IPS DF 4.7 (cell line): ENCODE results near the gene TTC33.
A peak's percentile ranks its signal among the peaks of the same experiment; 100 is the strongest.
"Not testable (repeated sequence)": the region's sequence is repeated elsewhere in the genome, so short reads cannot be mapped to it uniquely, and the experiment has no call there.

Experiments used
- DNase-seq: peaks from one replicate; pipeline ENCODE4 v3.0.0-alpha.2; 2013; ENCODE audit warnings: low spot score; ENCODE audit errors: extremely low read depth

Gene TTC33

GRCh38 chr5:40780199-40780598 is 24.4 kb upstream of the TTC33 start:
- DNase-seq, result no peak

DNA sequence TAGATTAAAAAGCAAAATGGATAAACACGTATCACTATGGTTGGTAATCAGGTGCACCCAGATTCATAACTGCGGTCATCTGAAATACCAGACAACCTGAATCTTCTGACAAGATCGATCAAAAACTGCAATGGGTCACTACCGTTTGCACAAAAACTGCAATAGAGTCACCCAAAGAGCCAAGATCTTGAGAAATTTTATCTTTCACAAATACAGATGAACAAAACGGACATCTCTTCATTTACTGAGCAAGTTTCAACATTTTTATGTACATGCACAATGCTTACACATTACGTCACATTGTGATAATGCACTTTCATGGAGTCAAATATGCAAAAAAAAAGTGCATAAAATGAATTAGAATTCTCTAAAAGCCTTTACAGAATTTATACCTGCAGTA is 23.8 kb upstream of the TTC33 start:
- no peak for DNase-seq

GRCh38 chr5:40778133-40778532 is 22.4 kb upstream of the TTC33 start:
- DNase-seq, result no peak

DNA sequence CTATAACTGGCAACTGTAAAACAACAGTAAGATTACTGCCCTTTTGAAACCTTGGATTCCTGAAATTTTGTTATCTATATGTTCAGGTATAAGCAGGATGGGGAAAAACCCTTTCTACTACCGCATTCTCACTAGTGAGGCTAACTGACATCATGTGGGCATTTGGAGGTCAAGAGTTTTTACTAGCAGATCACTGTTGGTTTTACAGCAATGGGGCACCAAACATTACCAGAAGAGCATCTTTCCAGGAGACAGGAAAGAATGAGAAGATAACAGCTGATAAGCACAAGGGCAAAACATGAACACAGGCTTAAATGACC is 20.9 kb upstream of the TTC33 start:
- DNase-seq, result no peak

DNA sequence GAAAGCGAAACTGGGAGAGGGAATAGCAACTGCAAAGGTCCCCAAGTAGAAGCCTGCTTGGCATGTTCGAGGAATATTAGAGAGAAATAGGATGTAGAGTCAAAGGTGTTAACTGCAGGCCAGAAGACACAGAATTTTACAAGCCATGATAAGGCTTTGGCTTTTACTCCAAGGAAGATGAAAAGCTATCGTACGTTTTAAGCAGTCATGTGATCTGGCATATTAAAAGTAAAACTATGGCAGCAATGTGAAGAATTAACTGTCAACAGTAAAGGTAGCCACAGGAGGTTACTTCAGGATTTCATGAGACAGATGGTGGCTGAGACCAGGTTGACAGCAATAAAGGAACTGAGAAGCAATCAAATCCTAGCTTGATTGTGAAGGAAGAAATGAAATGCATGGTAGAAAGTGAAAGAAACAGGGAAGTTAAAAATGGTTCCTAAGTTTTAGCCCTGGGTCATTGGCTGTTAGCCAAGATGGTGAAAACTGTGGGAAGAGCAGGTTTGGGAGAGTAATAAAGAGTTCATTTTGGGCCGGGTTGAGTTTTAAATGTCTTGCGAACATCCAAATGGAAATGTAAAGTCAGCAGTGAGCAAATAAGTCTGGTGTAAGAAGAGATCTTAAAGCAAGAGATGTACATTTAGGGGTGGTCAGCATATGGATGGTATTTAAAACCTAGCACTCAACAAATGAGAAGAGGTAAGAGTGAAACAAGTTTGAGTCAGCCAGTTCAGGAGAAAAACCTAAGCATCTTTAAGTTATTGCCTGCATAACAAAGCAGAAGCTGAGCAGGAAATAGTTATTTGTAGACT is 20.3 kb upstream of the TTC33 start:
- DNase-seq, result no peak

DNA sequence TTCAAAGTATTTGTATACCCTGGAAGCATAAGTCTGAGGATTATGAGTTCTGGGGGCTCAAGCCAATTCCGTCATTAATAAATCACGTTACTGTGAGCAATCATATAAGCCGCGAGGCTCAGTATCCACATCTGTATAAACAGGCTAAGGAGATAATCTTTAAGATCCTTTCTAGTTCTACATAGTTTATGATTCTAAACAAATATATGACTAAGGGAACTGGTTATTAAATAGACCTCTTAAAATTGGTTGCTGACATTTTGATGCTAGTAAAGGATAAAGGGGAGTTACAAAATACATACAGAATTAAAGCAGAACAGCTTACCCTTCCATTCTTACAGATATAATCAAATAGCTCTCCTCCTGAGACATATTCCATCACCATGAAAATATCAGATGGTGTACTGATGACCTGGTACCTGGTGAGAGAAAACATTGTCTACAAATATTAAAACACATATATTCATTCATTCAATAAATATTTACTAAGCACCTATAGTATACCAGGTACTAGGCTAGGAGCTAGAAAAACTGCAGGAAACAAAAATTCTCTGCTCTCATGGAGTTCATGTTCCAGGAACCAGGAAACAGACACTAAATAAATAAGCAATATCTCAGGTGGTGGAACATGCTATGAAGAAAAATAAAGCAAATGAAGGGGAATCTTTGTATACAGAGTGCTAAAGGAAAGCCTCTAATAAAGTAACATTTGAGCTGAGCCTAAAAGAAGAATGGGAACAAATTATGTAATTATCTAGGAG is 19.5 kb upstream of the TTC33 start:
- DNase-seq, result no peak

GRCh38 chr5:40774623-40775022 is 18.9 kb upstream of the TTC33 start:
- no peak for DNase-seq

DNA sequence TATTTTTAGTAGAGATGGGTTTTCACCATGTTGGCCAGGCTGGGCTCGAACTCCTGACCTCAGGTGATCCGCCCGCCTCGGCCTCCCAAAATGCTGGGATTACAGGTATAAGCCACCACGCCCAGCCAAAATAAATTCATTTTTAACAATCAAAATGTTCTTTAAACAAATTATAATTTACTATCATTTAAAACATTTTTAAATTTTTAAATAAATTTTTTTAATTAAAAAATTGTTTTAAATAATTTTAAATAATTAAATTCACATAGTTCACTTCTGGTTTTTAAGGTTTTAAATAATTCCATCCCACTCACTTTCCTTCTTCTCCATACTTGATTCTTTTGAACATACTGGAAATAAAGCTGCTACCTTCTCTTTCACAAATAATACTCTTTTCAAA is 15.0 kb upstream of the TTC33 start:
- no peak for DNase-seq

DNA sequence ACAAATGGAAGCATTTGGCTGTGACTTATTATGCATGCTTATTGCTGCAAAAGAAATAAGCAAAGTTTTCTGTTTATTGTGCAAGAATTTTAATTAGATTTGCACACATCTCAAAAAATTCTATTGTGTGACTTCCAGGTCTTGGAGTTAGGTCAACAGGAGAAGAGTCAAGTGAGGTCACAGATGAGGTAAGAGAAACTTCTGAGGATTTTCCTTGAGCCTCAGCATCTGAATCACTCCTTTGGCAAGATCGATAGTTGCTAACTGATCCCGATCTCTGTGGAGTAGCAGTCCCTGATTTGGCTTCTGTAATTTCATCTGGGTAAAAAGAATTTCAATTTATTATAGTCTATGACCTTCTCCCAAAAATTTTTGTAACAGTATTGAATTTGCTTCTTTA is 6.9 kb upstream of the TTC33 start:
- no peak for DNase-seq

DNA sequence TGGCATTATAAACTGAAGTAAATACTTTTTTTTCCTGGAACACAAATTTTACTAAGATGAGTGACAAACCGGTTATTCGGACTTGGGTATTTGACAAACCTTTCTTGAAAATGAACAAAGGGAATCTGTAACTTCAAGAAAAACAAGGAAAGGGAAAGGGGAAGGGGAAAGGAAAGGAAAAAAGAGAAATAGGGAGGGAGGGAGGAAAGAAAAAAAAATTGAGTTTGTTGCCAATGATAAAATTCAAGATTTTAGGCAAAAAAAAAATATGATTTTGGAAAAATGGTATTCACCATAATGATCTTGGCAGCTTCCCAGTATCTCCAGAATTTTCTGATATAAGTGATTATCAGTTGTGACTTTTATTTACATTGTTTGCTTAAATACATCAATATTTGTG is 1.6 kb upstream of the TTC33 start:
- no peak for DNase-seq

- peak; percentile 41 for DNase-seq
Measured at GRCh38 chr5:40755093-40755406, 711 bp downstream of the TTC33 start.

DNA sequence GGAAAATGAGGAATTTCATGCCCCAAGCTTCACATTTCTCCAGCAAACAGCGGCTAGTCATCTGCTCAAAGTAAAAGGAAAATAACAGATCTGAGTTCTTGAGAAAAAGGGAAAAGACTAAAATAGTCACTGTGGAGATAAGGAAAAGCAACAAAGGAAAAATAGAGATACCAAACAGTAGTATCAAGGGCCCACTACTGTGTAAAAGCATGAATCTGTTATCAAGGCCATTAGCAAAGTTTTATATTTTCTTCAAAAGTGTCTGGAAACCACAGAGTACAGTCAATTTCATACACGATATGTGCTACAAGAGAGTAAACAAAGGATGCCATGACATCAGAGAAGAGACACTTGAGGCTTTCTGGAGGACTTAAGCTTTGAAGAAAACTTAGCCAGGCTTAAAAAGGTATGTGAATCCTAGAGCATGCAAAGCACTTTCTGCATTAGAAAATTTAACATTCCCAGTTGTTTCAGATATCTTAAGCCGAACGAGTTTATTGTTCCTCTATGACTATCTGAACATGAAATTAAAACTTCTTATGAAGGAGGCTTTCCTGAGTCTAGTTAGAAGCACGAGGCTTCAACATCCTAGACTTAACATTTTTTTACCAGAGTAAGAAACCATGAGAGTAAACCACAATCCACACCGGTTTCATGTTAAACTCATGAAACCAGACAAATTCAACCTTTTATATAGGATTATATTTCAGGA is 1.2 kb downstream of the TTC33 start:
- DNase-seq, result no peak

- no peak for DNase-seq
Measured at GRCh38 chr5:40746703-40747102, 9.1 kb downstream of the TTC33 start.

DNA sequence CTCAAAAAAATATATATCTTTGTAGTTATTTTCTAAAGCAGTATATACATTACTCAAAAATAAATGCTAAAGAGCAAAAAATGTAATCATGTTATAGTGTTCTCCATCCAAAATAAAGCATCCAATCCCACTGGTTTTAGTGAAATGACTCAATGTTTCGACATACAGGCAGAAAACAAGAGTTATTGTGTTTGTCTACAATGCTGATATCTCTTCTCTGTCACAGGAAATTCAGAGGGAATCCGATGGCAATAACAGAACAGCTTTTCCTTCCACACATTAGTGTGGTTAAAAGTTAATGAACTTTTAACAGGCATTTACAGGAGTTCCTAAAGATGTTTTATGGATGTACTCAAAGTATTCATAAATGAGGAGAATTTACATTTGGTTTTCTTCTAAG is 12.0 kb downstream of the TTC33 start:
- DNase-seq, result no peak

DNA sequence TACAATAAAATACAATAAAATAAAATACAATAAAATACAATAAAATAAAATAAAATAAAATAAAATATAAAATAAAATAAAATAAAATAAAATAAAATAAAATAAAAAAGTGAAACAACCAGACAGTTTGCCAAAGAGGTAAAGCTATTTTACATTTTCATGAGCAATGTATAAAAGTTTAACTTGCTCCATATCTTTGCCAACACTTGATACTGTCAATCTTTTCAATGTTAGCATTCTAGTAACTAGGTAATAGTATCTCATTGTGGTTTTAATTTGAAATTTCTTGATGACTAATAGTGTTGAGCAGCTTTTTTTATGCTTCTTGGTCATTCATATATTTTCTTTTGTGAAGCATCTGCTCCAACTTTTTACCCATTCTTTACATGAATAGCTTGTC is 17.3 kb downstream of the TTC33 start:
- no peak for DNase-seq

DNA sequence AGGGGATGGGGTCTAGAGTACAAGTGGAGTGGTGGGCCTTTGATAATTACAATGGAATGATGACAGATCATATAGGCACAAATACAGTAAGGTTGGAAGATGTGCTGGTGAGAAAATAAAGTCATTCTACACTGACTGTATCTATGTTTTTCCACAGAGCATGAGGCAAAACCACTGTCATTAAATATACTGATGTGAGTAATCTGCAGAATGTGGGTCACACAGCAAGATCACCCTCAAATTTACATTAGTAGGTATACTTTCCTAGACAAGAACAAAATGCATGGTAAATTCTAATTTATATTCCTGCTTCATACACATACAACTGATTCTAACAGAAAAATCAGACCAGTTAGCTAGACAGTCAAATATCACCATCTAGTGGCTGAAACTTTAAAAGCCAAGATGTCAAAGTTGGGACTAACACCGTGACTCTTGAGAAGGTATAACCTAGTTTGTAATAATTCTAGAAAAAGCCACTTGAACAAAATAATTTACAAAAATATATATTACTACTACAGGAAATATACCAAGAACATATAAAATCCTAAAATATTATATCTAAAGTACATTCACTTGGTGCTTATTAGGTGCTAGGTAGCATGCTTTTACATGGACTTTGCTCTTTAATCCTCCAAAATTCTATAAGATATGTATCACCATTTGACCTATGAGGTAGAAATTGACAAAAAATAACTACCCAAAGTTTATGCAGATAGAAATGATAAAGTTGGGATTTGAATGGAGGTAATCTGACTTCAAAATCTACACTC is 19.5 kb downstream of the TTC33 start:
- no peak for DNase-seq

- DNase-seq, result no peak
Measured at GRCh38 chr5:40735609-40736008, 20.2 kb downstream of the TTC33 start.

- DNase-seq, result no peak
Measured at GRCh38 chr5:40734986-40735385, 20.8 kb downstream of the TTC33 start.

DNA sequence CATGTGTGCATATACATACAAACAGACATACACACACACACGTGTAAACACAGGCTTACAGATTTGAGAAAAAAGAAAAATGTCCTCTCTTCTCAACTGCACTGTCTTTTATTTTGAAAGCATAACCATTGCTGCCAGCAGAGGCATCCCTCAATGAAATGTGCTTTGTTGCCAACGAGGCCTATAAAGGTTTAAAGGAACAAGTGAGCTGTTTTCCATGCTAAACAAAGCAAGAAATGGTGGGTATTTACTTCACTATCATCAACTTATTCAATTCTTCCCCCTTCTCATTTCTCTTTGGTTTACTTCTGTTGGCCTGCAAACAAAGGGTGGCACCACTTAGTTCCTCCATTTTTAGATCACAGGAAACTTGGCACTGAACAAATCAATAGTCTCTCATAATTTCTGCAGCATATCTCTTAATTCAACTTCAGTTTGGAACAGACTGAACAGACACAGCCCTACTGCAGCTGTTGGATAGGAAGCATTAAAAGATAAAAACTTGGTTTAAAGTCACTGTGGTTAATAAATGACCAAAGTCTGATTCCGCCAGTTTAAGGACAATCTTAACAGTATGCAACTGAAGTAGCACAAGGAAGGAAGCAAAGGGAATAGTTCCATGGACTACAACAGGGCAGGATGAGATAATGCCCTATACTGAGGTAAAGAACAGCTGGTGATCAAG is 21.7 kb downstream of the TTC33 start:
- DNase-seq, result no peak

DNA sequence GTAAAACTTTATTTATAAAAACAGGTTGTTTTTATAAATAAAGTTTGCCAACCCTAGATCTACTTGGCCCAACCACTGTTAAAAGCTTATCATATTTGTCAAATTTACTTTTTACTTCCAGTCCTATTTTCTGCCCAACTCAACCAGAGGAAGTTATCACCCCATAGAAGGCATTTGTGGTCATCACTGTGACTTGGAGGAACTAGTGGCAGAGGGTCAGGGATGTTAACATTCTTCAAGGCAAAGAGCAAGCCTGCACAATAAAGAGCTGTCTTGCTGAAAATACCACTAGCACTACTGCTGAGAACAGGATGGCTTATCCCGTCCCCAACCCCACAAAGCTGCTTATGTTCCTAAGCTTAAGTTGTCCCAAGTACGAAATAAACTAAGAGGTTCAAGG is 22.3 kb downstream of the TTC33 start:
- no peak for DNase-seq

DNA sequence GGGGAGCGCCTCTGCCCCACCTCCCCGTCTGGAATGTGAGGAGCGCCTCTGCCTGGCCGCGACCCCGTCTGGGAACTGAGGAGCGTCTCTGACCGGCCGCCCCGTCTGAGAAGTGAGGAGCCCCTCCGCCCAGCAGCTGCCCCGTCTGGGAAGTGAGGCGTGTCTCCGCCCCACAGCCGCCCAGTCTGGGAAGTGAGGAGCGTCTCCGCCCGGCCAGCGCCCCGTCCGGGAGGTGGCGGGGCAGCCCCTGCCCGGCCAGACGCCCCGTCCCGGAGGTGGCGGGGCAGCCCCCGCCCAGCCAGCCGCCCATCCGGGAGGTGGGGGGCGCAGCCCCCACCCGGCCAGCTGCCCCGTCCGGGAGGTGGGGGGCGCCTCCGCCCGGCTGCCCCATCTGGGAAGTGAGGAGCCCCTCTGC is 33.3 kb downstream of the TTC33 start:
- not testable (repeated sequence) for DNase-seq
